Measurements from ENCODE around the gene TLE3. TPM values are rescaled to one million over a fixed set of nuclear protein-coding genes. Genes with fewer than 3 reads are reported as not detected.

TLE3 gene
- polyA plus RNA-seq, 1 of the 3 experiments (the other 2 are of a cell fraction) = 14.7 TPM

DNA sequence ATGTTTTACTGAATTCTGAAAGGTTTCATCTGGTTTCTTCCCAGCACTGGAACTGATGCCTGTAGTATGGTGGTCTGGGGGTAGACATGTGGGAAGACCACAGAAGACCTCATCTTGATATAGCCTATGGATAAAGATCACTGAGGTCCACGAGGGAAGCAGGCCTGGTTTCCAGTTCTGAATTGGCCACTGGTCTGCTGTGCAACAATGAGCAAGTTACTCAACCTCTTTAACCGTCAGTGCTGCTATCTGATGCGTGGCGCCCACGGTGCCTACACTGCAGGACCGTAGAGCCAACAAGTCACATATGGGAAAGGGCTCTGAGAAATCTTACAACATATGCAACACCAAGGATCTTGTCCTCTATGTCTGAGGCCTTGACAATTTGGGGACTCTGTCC, 13.3 kb downstream of the TLE3 start (continued):
- TF ChIP-seq REST (IDR thresholded peaks at IDR 0.05; ENCODE audit: low read depth, low read length) (no peak), RCOR1 (IDR thresholded peaks at IDR 0.05; ENCODE audit: low read length) (no peak), JUND (IDR thresholded peaks at IDR 0.05) (no peak), NFIC (IDR thresholded peaks at IDR 0.05; ENCODE audit: borderline replicate concordance) (no peak), TEAD4 (IDR thresholded peaks at IDR 0.05; ENCODE audit: borderline replicate concordance, insufficient read depth) (no peak), EZH2phosphoT487 (IDR thresholded peaks at IDR 0.05; ENCODE audit: borderline replicate concordance, low read depth) (no peak), YY1 (IDR thresholded peaks at IDR 0.05; ENCODE audit: low read depth) (no peak)

DNA sequence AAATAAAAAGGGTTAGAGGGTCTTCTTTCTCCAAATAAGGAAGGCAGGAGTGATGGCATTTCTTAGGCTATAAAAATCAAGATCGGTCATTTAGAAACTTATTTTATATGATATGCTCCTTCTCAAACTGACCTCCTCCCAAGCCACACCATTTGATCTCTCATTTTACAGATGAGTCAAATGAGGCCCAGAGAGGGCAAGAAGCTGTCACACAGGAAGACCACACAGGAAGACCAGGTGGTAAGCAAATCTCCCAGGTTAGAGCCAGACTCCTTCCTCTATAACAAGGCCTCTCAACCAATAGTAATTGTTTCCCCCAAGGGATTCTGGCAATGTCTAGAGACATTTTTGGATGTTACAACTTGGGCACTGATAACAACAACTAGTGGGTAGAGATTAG, 13.8 kb downstream of the TLE3 start:
- Histone ChIP-seq H3K9me2 (no peaks in the 10 kb centered on the region), H3K9ac (no peak overlapping the region), H3K36me3 (replicated peaks in 1 of 2; ENCODE audit: control insufficient read depth in 1 of 2, insufficient read depth in 2 of 2, low read length in 1 of 2) (peaks cover 10 to 85% of the 10 kb centered on the region in 2 experiments), H3K27me3 (ENCODE audit: insufficient read depth) (no peaks in the 10 kb centered on the region), H3K27ac (ENCODE audit: low read depth in 2 of 2, low read length in 1 of 2) (no peak overlapping the region), H3K79me2 (ENCODE audit: insufficient read depth) (peaks cover 9% of the 10 kb centered on the region; the same call in 1 of the 2 replicates), H3K9me3 (no peaks in the 10 kb centered on the region), H4K20me1 (ENCODE audit: insufficient read depth) (peaks cover 41% of the 10 kb centered on the region), H2AFZ (ENCODE audit: low read depth) (no peak overlapping the region), H3K4me1 (ENCODE audit: control insufficient read depth in 1 of 2, insufficient read depth in 2 of 2, low read depth in 1 of 2, low read length in 1 of 2) (peaks cover 0 to 31% of the 10 kb centered on the region in 2 experiments; a peak in 2 of 4 replicates), H3K4me2 (no peak overlapping the region), H3K4me3 (ENCODE audit: low read depth in 2 of 2, low read length in 1 of 2) (no peak overlapping the region), H3F3A (replicated peaks; ENCODE audit: insufficient read depth) (no peaks in the 10 kb centered on the region)
- TF ChIP-seq SIN3A (IDR thresholded peaks at IDR 0.05; ENCODE audit: borderline replicate concordance, low read depth, low read length) = no peak
- no peak for TF ChIP-seq MXI1 (IDR thresholded peaks at IDR 0.05; ENCODE audit: low read depth, low read length)
- TF ChIP-seq TCF12 (IDR thresholded peaks at IDR 0.05) = no peak
- DNase-seq = no peak
- ChIA-PET CTCF (no interaction called here), POLR2A (no interaction called here)
- WGBS (ENCODE audit: low lambda C conversion rate) = 100% methylated on average over 1 of the region's 1 CpG

- Histone ChIP-seq H3K4me3 (ENCODE audit: low read depth in 2 of 2, low read length in 1 of 2) (no peak overlapping the region), H3K4me1 (ENCODE audit: control insufficient read depth in 1 of 2, insufficient read depth in 2 of 2, low read depth in 1 of 2, low read length in 1 of 2) (peaks cover 0 to 34% of the 10 kb centered on the region in 2 experiments; a peak in 2 of 4 replicates), H3K4me2 (no peak overlapping the region), H3K9me3 (no peaks in the 10 kb centered on the region), H3K9me2 (no peaks in the 10 kb centered on the region), H3K79me2 (ENCODE audit: insufficient read depth) (peaks cover 7% of the 10 kb centered on the region; the same call in 1 of the 2 replicates), H2AFZ (ENCODE audit: low read depth) (no peak overlapping the region), H4K20me1 (ENCODE audit: insufficient read depth) (peaks cover 45% of the 10 kb centered on the region), H3K9ac (no peak overlapping the region), H3K27ac (ENCODE audit: low read depth in 2 of 2, low read length in 1 of 2) (no peak overlapping the region), H3F3A (replicated peaks; ENCODE audit: insufficient read depth) (no peaks in the 10 kb centered on the region), H3K36me3 (replicated peaks in 1 of 2; ENCODE audit: control insufficient read depth in 1 of 2, insufficient read depth in 2 of 2, low read length in 1 of 2) (peaks cover 10 to 82% of the 10 kb centered on the region in 2 experiments), H3K27me3 (ENCODE audit: insufficient read depth) (no peaks in the 10 kb centered on the region)
- CTCF ChIA-PET = interaction anchor here (1.0 kb wide), 1 partner anchor 617 kb away, joined by 3 read pairs; no protein-coding TSS in a partner anchor
- no peak for DNase-seq
- POLR2A ChIA-PET = interaction anchor here (1.2 kb wide), 1 partner anchor 8 kb away, joined by 5 read pairs; no protein-coding TSS in a partner anchor
- TF ChIP-seq RAD21 (IDR thresholded peaks at IDR 0.05; ENCODE audit: low read length) = no peak
- 100% methylated on average over 1 of the region's 1 CpG for WGBS (ENCODE audit: low lambda C conversion rate)
These were observed 14.3 kb downstream of the TLE3 start for GRCh38 chr15:70083418-70083817.
